CD4-positive, alpha-beta T cell (primary cell): Measurements from ENCODE around the gene USP47. TPM values are rescaled to one million over a fixed set of nuclear protein-coding genes. Genes with fewer than 3 reads are reported as not detected.

ENCODE experiments used
- ATAC-seq: fragments of 200-7000 bp; cut with Tn5 transposase; one replicate; pipeline ENCODE4 v1.10.0; 2022; ENCODE audit warnings: mild to moderate bottlenecking; ENCODE audit not compliant: poor library complexity
- CTCF ChIA-PET: fragments of 350-600 bp; sonication (Branson Sonifier 250); formaldehyde crosslinking; loops from one replicate; lab custom pipeline; 2021; ENCODE audit warnings: antibody characterized with exemption, inconsistent platforms; lab: Charles Lee
- POLR2A ChIA-PET: fragments of 350-600 bp; sonication (Branson Sonifier 250); formaldehyde crosslinking; loops from one replicate; lab custom pipeline; 2021; ENCODE audit warnings: antibody characterized with exemption, inconsistent platforms; lab: Charles Lee
- DNase-seq, 14 experiments: peaks; one replicate each; pipeline ENCODE4 v3.0.0-alpha.2; 2013 to 2020; ENCODE audit warnings: mixed read lengths in 2 of 14
- H3K27ac ChIP-seq, 2 donors: one replicate each; pipeline versions ENCODE4 v1.5.1 to v1.7.0; 2013; ENCODE audit warnings: low read length in 2 of 2, low read depth in 1 of 2, mild to moderate bottlenecking in 1 of 2
- H3K27me3 ChIP-seq, 2 experiments: 1 replicate in 1 of 2; 2 replicates in 1 of 2; pipeline versions ENCODE4 v1.6.1 to v1.7.0; 2013; ENCODE audit warnings: low read length in 2 of 2, control low read depth in 1 of 2, mild to moderate bottlenecking in 1 of 2, moderate library complexity in 1 of 2; ENCODE audit not compliant: insufficient read depth in 2 of 2, control insufficient read depth in 1 of 2
- H3K36me3 ChIP-seq: one replicate; pipeline ENCODE4 v1.6.1; 2013; ENCODE audit warnings: low read length, control low read depth; ENCODE audit not compliant: insufficient read depth
- H3K4me1 ChIP-seq: one replicate; pipeline ENCODE4 v1.6.1; 2013; ENCODE audit warnings: low read length, control low read depth; ENCODE audit not compliant: insufficient read depth
- H3K4me3 ChIP-seq: one replicate; pipeline ENCODE4 v1.5.1; 2013; ENCODE audit warnings: mild to moderate bottlenecking, low read length, moderate library complexity
- H3K9me3 ChIP-seq, 2 experiments: 1 replicate in 1 of 2; 2 replicates in 1 of 2; pipeline versions ENCODE4 v1.6.1 to v1.7.0; 2013; ENCODE audit warnings: low read length in 2 of 2, mild to moderate bottlenecking in 2 of 2, control low read depth in 1 of 2, moderate library complexity in 1 of 2; ENCODE audit not compliant: control insufficient read depth in 1 of 2, insufficient read depth in 1 of 2
- H3K27ac Mint-ChIP-seq: one replicate; pipeline ENCODE4 v1.8.0; 2020; ENCODE audit warnings: mixed read lengths
- H3K27me3 Mint-ChIP-seq: one replicate; pipeline ENCODE4 v1.8.0; 2021; ENCODE audit warnings: mixed read lengths
- H3K36me3 Mint-ChIP-seq: one replicate; pipeline ENCODE4 v1.8.0; 2021; ENCODE audit warnings: low read depth, mixed read lengths
- H3K4me1 Mint-ChIP-seq: one replicate; pipeline ENCODE4 v1.8.0; 2021; ENCODE audit warnings: low read depth, mixed read lengths
- H3K4me3 Mint-ChIP-seq: one replicate; pipeline ENCODE4 v1.8.0; 2020; ENCODE audit warnings: mild to moderate bottlenecking, mixed read lengths
- H3K9me3 Mint-ChIP-seq: one replicate; pipeline ENCODE4 v1.8.0; 2020; ENCODE audit warnings: mixed read lengths
- CTCF ChIP-seq: fragments of 200-600 bp; IDR thresholded peaks from one replicate; pipeline ENCODE4 v1.8.0; 2022; ENCODE audit warnings: antibody characterized with exemption, mild to moderate bottlenecking
- intact Hi-C, 2 experiments: fragments of 100-400 bp; cut with DNase I in 1 of 2; cut with micrococcal nuclease in 1 of 2; formaldehyde crosslinking; loops; one replicate each; pipeline versions ENCODE4 v1.15.1 to v1.9.0; 2023 to 2025; cut with DNase I, micrococcal nuclease
- total RNA-seq, 174 experiments: library from RNA in 2 of 174; stranded (reverse) in 2 of 174; gene quantifications; one replicate each; pipeline ENCODE4 v1.2.3 and lab custom pipeline; 2021 to 2026

Gene USP47
- total RNA-seq, 2 experiments from 2014 or later = 97.0 to 100 TPM

GRCh38 chr11:11983427-11983826, 141.7 kb downstream of the USP47 start:
- no peaks in the 10 kb centered on the region for H3K4me1 ChIP-seq
- no peak for TF ChIP-seq CTCF
- POLR2A ChIA-PET = interaction anchor here (0.6 kb wide), 1 partner anchor 28 kb away, joined by 3 read pairs; no protein-coding TSS in a partner anchor
- no peak overlapping the region for H3K4me3 Mint-ChIP-seq
- H3K27me3 ChIP-seq = no peaks in the 10 kb centered on the region
- intact Hi-C loops = no loop called here
- no peaks in the 10 kb centered on the region for H3K36me3 ChIP-seq
- H3K9me3 Mint-ChIP-seq = no peaks in the 10 kb centered on the region
- H3K27ac ChIP-seq = no peak overlapping the region
- no peaks in the 10 kb centered on the region for H3K4me1 Mint-ChIP-seq
- DNase-seq = no peak
- H3K36me3 Mint-ChIP-seq = no peaks in the 10 kb centered on the region
- no peak for ATAC-seq
- CTCF ChIA-PET = no interaction called here
- no peak overlapping the region for H3K4me3 ChIP-seq
- H3K27me3 Mint-ChIP-seq = no peaks in the 10 kb centered on the region
- no peak overlapping the region for H3K27ac Mint-ChIP-seq
- peaks cover 0 to 15% of the 10 kb centered on the region in 2 experiments for H3K9me3 ChIP-seq

GRCh38 chr11:11984563-11984962, 142.8 kb downstream of the USP47 start:
- POLR2A ChIA-PET = no interaction called here

GRCh38 chr11:11985016-11985715, 143.4 kb downstream of the USP47 start:
- ChIA-PET POLR2A (no interaction called here), CTCF (no interaction called here)
- intact Hi-C loops = no loop called here
- no peak for ATAC-seq
- Mint-ChIP-seq H3K36me3 (no peaks in the 10 kb centered on the region), H3K4me1 (no peaks in the 10 kb centered on the region), H3K27ac (no peak overlapping the region), H3K4me3 (no peak overlapping the region), H3K27me3 (no peaks in the 10 kb centered on the region), H3K9me3 (no peaks in the 10 kb centered on the region)
- DNase-seq = no peak
- Histone ChIP-seq H3K36me3 (no peaks in the 10 kb centered on the region), H3K4me3 (no peak overlapping the region), H3K27me3 (no peaks in the 10 kb centered on the region), H3K9me3 (peaks cover 0 to 15% of the 10 kb centered on the region in 2 experiments), H3K27ac (no peak overlapping the region), H3K4me1 (no peaks in the 10 kb centered on the region)
- no peak for TF ChIP-seq CTCF

More at GRCh38 chr11:11984563-11984962, 142.8 kb downstream of the USP47 start:
- H3K27ac Mint-ChIP-seq = no peak overlapping the region
- H3K9me3 Mint-ChIP-seq = no peaks in the 10 kb centered on the region
- peaks cover 0 to 15% of the 10 kb centered on the region in 2 experiments for H3K9me3 ChIP-seq
- no peaks in the 10 kb centered on the region for H3K36me3 ChIP-seq
- intact Hi-C loops = no loop called here
- no peak for ATAC-seq
- DNase-seq = no peak
- H3K4me1 ChIP-seq = no peaks in the 10 kb centered on the region
- H3K27me3 ChIP-seq = no peaks in the 10 kb centered on the region
- CTCF ChIA-PET = no interaction called here
- no peaks in the 10 kb centered on the region for H3K36me3 Mint-ChIP-seq
- no peak overlapping the region for H3K27ac ChIP-seq
- H3K27me3 Mint-ChIP-seq = no peaks in the 10 kb centered on the region
- no peak overlapping the region for H3K4me3 ChIP-seq
- H3K4me3 Mint-ChIP-seq = no peak overlapping the region
- no peaks in the 10 kb centered on the region for H3K4me1 Mint-ChIP-seq
- TF ChIP-seq CTCF = no peak
